Measurements from ENCODE around the gene DNAI4. TPM values are rescaled to one million over a fixed set of nuclear protein-coding genes. Genes with fewer than 3 reads are reported as not detected.

Gene DNAI4
- total and polyA plus RNA-seq, 2 of the 8 experiments (the other 6 are each of a cell fraction or from before 2014, with no cell fraction given): 0.32 to 2.1 TPM

GRCh38 chr1:66932291-66932690 is 7.6 kb upstream of the DNAI4 start:
- peaks cover 3% of the 10 kb centered on the region; the same call in 1 of the 2 replicates for H3K23me2 ChIP-seq (ENCODE audit: low read depth, low read length)
- no peaks in the 10 kb centered on the region for H3K36me3 ChIP-seq (ENCODE audit: control insufficient read depth in 2 of 4, insufficient read depth in 4 of 4, low read length in 3 of 4)
- ChIA-PET CTCF (ENCODE audit: partially characterized antibody) (no interaction called here), POLR2A (ENCODE audit: partially characterized antibody) (interaction anchor here (0.7 kb wide), 1 partner anchor 80 kb away, joined by 3 read pairs; no protein-coding TSS in a partner anchor)
- H3K79me2 ChIP-seq (ENCODE audit: control insufficient read depth in 1 of 2, insufficient read depth in 2 of 2, low read length in 2 of 2): peaks cover 4 to 72% of the 10 kb centered on the region in 2 experiments
- H4K5ac ChIP-seq (ENCODE audit: insufficient read length, low read depth, low read length): no peak overlapping the region
- no peak overlapping the region for H4K8ac ChIP-seq (ENCODE audit: extremely low read depth, insufficient read depth, low read length)
- H3K23ac ChIP-seq (ENCODE audit: insufficient read length): no peak overlapping the region
- H2AK5ac ChIP-seq (ENCODE audit: low read depth, low read length): no peak overlapping the region
- FAIRE-seq (no peak), DNase-seq (ENCODE audit: low read depth in 1 of 2, low spot score in 2 of 2) (no peak)
- H2BK120ac ChIP-seq (replicated peaks; ENCODE audit: low read depth, low read length): no peak overlapping the region
- H3K79me1 ChIP-seq (ENCODE audit: low read depth, low read length): peaks cover 2% of the 10 kb centered on the region; the same call in 1 of the 2 replicates
- peaks cover 0 to 1% of the 10 kb centered on the region in 2 experiments for H4K20me1 ChIP-seq (replicated peaks in 1 of 2; ENCODE audit: control insufficient read depth in 1 of 2, insufficient read depth in 2 of 2, low read length in 2 of 2)
- 78% methylated on average over 2 of the region's 2 CpGs; no CpG with 5 or more reads in 1 of the 2 experiments for WGBS, 2 experiments (ENCODE audit: extremely low coverage in 1 of 2, insufficient coverage in 1 of 2, insufficient read length in 1 of 2, insufficient replicate concordance in 2 of 2, low coverage in 1 of 2, low lambda C conversion rate in 2 of 2, missing lambda C conversion rate in 1 of 2)
- H2BK15ac ChIP-seq (ENCODE audit: low read length): no peak overlapping the region
- H2BK20ac ChIP-seq (ENCODE audit: low read length): no peak overlapping the region
- no peaks in the 10 kb centered on the region for H3K27me3 ChIP-seq (replicated peaks in 1 of 4; ENCODE audit: control insufficient read depth in 3 of 4, extremely low read depth in 1 of 4, insufficient read depth in 3 of 4, low read length in 3 of 4)
- no peak overlapping the region for H3K56ac ChIP-seq (replicated peaks; ENCODE audit: insufficient read length, low read depth, low read length)
- H3K4me2 ChIP-seq (ENCODE audit: insufficient read depth in 1 of 2, low read depth in 2 of 2, low read length in 2 of 2): peak overlapping the region; percentile 7 to 85; a peak in 3 of 4 replicates
- H3K4me3 ChIP-seq (ENCODE audit: extremely low read depth in 1 of 4, insufficient read depth in 2 of 4, low read depth in 3 of 4, low read length in 4 of 4): peak overlapping the region in 2 of 4 experiments; percentile 2 to 96; a peak in 2 of 8 replicates
- H3K18ac ChIP-seq (ENCODE audit: extremely low read depth, low read length): no peak overlapping the region
- no peak overlapping the region for H2BK5ac ChIP-seq (ENCODE audit: low read depth, low read length)
- H4K91ac ChIP-seq (replicated peaks; ENCODE audit: insufficient read length, low read length): no peak overlapping the region
- no peak overlapping the region for H3K9ac ChIP-seq (replicated peaks in 1 of 4; ENCODE audit: extremely low read depth in 1 of 4, low read depth in 3 of 4, low read length in 3 of 4)
- H3K4me1 ChIP-seq (replicated peaks in 1 of 4; ENCODE audit: control insufficient read depth in 3 of 4, insufficient read depth in 4 of 4, low read length in 3 of 4): peaks cover 0 to 4% (median 0%) of the 10 kb centered on the region in 4 experiments; a peak in 3 of 7 replicates
- H3K27ac ChIP-seq (ENCODE audit: low read depth, low read length): no peak overlapping the region
- H3K9me3 ChIP-seq (ENCODE audit: insufficient read depth in 2 of 2, low read depth in 1 of 2, low read length in 1 of 2): no peaks in the 10 kb centered on the region
- H3K4ac ChIP-seq (replicated peaks; ENCODE audit: insufficient read length, low read depth, low read length): no peak overlapping the region
- H3K14ac ChIP-seq (ENCODE audit: insufficient read length): no peak overlapping the region
- no peak overlapping the region for H2AFZ ChIP-seq (ENCODE audit: low read length)
- no peak overlapping the region for H2BK12ac ChIP-seq (ENCODE audit: low read depth, low read length)
- TF ChIP-seq RAD21 (IDR thresholded peaks at IDR 0.05 in 1 of 2, conservative IDR thresholded peaks at IDR 0.05 in 1 of 2; ENCODE audit: low read depth in 2 of 2, low read length in 2 of 2) (no peak), CEBPB (IDR thresholded peaks at IDR 0.05; ENCODE audit: low read depth, low read length) (no peak), E2F6 (IDR thresholded peaks at IDR 0.05) (no peak), PHF8 (conservative IDR thresholded peaks at IDR 0.05; ENCODE audit: low read depth, low read length) (no peak), POLR2A (IDR thresholded peaks at IDR 0.05; ENCODE audit: control extremely low read depth in 1 of 2, low read depth in 2 of 2, low read length in 2 of 2) (no peak), CREB1 (IDR thresholded peaks at IDR 0.05) (no peak), POU5F1 (IDR thresholded peaks at IDR 0.05; ENCODE audit: low read depth, low read length) (no peak), SRF (IDR thresholded peaks at IDR 0.05; ENCODE audit: low read depth, low read length) (no peak), NANOG (IDR thresholded peaks at IDR 0.05; ENCODE audit: insufficient read depth, low read depth, low read length, poor library complexity, severe bottlenecking) (no peak), HDAC6 (IDR thresholded peaks at IDR 0.05; ENCODE audit: low read depth, low read length) (no peak), HDAC2 (IDR thresholded peaks at IDR 0.05; ENCODE audit: borderline replicate concordance in 1 of 2, low read depth in 2 of 2, low read length in 2 of 2) (no peak), KDM4A (IDR thresholded peaks at IDR 0.05; ENCODE audit: low read depth, low read length, severe bottlenecking) (no peak), FOSL1 (IDR thresholded peaks at IDR 0.05; ENCODE audit: insufficient read depth, low read depth, low read length) (no peak)

Data from H1 (cell line).